Loucy (cell line): ENCODE results near the gene SCFD1.

ENCODE experiments used
- EZH2phosphoT487 ChIP-seq: fragments of 200-600 bp; IDR thresholded peaks from 2 replicates; pipeline ENCODE4 v1.6.1; 2018; ENCODE audit warnings: antibody characterized with exemption, mild to moderate bottlenecking, moderate library complexity, borderline replicate concordance
- TF ChIP-seq, protein P1 (sequence below): fragments of 200-600 bp; sonication (generic); conservative IDR thresholded peaks from 2 replicates; pipeline ENCODE4 v1.5.1; 2014; ENCODE audit warnings: mild to moderate bottlenecking, antibody characterized with exemption, low read length

DNA sequence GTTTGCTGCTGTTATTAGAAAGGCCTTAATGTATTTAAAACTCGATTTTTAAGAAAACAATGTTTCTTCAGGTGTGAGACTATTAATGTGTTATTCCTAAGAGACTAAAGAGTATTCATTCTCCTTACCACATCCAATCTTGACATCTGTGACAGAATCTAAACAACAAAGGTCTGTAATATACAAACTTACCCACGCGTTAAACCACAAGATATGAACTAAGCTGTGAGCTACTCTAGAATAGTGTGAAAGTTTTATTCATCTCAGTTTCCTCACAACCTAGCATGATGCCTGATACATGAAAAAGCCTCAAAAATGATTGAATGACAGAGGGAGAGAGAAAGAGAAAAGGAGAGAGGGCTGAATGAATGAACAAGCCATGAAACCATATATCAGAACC is 135.0 kb downstream of the SCFD1 start:
- TF ChIP-seq, protein P1, sequence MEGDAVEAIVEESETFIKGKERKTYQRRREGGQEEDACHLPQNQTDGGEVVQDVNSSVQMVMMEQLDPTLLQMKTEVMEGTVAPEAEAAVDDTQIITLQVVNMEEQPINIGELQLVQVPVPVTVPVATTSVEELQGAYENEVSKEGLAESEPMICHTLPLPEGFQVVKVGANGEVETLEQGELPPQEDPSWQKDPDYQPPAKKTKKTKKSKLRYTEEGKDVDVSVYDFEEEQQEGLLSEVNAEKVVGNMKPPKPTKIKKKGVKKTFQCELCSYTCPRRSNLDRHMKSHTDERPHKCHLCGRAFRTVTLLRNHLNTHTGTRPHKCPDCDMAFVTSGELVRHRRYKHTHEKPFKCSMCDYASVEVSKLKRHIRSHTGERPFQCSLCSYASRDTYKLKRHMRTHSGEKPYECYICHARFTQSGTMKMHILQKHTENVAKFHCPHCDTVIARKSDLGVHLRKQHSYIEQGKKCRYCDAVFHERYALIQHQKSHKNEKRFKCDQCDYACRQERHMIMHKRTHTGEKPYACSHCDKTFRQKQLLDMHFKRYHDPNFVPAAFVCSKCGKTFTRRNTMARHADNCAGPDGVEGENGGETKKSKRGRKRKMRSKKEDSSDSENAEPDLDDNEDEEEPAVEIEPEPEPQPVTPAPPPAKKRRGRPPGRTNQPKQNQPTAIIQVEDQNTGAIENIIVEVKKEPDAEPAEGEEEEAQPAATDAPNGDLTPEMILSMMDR: no peak
- TF ChIP-seq EZH2phosphoT487: no peak
